ENCODE measurements around the gene C11orf54. TPM values are rescaled to one million over a fixed set of nuclear protein-coding genes. Genes with fewer than 3 reads are reported as not detected.

The C11orf54 gene
- total RNA-seq: 52.4 and 61.4 TPM in 2 replicates
- 14.0 TPM for polyA plus RNA-seq (2012)

GRCh38 chr11:93741094-93741881, at the start of gene C11orf54, which contains the start of gene TAF1D:
Gene C11orf54 (plus strand): TSS chr11:93741672. CDS start chr11:93747394, 5,722 bp downstream.
Gene TAF1D (minus strand): TSS chr11:93741495. CDS start chr11:93739304, 2,191 bp downstream.
- peak; percentile 99 for DNase-seq (ENCODE audit: low read depth)

- no peak for DNase-seq (ENCODE audit: low read depth)
Observed at GRCh38 chr11:93694109-93694508, 47.4 kb upstream of the C11orf54 start.

DNA sequence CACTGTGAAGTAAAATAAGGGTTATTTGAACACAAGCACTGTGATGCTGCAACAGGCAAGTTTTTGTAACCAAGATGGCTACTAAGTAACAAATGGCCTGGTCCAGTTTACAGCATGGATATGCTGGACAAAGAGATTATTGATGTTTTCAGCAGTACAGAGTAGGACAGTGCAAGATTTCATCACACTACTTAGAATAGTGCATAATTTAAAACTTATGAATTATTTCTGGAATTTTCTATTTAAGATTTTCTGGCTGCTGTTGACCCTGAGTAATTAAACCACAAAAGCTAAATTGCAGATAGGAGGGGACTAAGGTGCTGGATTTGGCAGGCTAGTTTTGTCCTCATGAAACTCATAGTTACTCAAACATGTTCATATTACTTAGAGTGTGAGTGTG, 46.9 kb upstream of the C11orf54 start:
- DNase-seq (ENCODE audit: low read depth): no peak

GRCh38 chr11:93697611-93698010, 43.9 kb upstream of the C11orf54 start:
- no peak for DNase-seq (ENCODE audit: low read depth)

DNA sequence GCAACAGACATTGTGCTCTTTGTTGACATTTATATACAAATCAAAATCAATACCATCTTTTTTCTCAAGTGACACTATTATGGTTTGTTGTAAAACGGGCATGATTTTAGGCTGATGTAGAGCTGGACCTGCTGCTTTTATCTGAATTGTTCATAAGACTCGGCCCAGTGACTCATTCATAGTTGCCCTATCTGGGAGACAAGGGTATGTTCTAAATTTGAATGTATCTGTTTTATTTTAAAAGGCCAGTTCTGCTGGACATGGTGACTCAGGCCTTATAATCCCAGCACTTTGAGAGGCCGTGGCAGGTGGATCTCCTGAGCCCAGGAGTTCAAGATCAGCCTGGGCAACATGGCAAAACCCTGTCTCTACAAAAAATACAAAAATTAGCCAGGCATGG, 40.6 kb upstream of the C11orf54 start:
- DNase-seq (ENCODE audit: low read depth): peak; percentile 75

DNA sequence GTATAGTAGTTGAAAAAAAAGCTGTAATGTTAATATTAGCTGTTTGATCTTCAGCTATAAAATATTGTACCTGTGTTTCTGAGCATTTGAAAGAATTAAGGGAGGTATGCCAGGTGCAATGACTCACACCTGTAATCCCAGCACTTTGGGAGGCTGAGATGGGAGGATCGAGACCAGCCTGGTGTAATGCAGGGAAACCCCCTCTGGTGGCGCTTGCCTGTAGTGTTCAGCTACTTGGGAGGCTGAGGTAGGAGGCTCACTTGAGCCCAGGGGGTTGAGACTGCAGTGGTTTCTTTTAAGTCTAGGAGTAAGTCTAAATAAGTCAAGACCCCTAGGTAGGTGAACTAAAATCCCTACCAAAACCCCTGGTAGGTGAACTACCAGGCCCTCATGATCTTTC, 37.2 kb upstream of the C11orf54 start:
- no peak for DNase-seq (ENCODE audit: low read depth)

DNA sequence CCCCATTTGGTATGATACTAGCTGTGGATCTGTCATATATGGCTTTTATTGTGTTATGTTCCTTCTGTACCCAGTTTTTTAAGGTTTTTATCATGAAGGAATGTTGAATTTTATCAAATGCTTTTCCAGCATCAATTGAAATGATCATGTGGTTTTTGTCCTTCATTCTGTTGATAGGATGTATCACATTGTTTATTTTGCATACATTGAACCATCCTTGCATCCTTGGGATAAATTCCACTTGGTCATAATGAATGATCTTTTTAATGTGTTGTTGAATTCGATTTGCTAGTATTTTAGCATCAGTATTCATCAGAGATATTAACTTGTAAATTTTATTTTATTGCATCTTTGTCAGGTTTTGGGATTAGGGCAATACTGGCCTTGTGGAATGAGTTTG, 31.2 kb upstream of the C11orf54 start:
- no peak for DNase-seq (ENCODE audit: low read depth)

DNA sequence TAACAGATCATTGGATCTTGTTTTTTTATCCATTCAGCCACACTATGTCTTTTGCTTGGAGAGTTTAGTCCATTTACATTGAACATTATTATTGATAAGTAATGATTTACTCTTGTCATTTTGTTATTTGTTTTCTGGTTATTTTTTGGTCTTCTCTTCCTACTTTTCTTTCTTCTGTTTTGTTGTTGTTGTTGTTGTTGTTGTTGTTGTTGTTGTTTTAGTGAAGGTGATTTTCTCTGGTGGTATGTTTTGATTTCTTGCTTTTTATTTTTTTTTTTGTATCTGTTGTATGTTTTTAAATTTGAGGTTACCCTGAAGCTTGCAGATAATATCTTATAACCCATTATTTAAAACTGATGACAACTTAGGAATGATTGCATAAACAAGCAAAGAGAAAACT, 28.8 kb upstream of the C11orf54 start:
- DNase-seq (ENCODE audit: low read depth): no peak

DNA sequence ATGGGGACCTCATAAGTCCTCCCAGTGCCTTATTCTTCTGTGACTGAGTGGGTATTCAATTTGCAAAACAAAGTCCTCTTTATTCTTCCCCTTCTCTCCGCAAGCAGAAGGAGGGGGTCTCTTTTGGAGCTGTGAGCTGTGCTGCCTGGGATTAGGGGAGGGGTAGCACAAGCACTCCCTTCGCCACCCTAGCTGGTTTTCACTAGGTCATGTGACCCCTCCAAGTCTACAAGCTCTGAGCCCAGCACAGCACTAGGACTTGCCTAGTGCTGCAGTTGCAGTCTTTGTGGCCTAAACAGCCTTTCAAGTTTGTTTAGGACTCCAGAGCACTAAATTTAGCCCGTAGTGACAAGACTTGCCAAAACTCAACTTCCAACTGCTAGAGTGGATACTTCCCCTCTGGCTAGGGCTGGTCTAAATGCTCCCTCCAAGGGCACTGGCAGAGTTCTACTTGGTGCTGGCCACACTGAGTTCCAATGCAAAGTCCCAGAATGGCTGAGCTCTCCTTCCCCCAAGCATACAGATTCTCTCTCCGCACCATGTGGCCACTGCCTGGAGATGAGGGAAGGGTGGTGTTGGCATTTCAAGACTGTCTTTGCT, 25.6 kb upstream of the C11orf54 start:
- DNase-seq (ENCODE audit: low read depth): peak; percentile 23

GRCh38 chr11:93717501-93717900, 24.0 kb upstream of the C11orf54 start:
- no peak for DNase-seq (ENCODE audit: low read depth)

DNA sequence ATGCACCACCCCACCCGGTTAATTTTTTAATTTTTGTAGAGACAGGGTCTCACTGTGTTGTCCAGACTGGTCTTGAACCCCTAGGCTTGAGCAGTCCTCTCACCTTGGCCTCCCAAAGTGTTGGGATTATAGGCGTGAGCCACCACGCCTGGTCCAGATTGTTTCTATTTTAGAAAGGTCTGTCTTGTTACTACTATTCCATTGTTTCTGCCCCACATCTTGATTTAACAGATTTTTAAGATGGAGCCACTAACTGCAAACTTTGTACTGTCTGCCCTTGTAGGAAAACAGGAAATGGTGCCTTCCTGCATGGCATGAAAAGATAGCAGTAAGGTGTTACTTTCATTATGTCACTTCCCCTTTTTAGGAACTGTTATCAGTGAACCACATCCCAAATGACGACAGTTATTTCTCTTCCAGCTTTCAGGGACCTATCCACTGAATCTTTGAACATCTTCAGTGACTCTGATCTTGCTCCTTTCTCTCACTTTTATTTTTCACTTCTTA, 23.4 kb upstream of the C11orf54 start:
- DNase-seq (ENCODE audit: low read depth): no peak

GRCh38 chr11:93719310-93719709, 22.2 kb upstream of the C11orf54 start:
- DNase-seq (ENCODE audit: low read depth): no peak

GRCh38 chr11:93720522-93720921, 20.9 kb upstream of the C11orf54 start:
- DNase-seq (ENCODE audit: low read depth): no peak

GRCh38 chr11:93724089-93724488, 17.4 kb upstream of the C11orf54 start:
- no peak for DNase-seq (ENCODE audit: low read depth)

- DNase-seq (ENCODE audit: low read depth): no peak
Observed at GRCh38 chr11:93727985-93728791, 13.3 kb upstream of the C11orf54 start.

GRCh38 chr11:93728792-93729128, 12.7 kb upstream of the C11orf54 start:
- DNase-seq (ENCODE audit: low read depth): no peak

DNA sequence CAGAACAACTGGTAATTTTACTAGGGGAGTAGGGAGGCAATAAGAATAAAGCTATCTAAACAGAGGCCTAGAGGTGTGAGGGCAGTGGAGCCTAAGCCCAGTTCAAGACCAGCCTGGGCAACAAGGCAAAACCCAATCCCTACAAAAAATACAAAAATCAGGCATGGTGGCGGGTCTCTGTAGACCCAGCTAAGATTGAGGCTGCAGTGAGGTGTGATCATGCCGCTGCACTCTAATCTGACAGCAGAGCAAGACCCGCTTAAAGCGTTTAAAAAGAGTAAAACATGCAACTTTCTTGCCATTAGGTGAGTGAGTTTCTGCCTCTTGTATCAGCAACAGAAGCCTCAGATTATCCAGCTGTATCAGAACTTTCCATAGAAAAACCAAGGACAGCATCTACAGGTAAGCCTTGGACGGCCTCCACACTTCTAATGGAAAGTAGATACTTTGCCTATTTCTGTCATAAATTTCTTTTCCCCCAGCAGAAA, 12.3 kb upstream of the C11orf54 start:
- DNase-seq (ENCODE audit: low read depth): no peak

GRCh38 chr11:93730108-93731107, 11.1 kb upstream of the C11orf54 start:
- DNase-seq (ENCODE audit: low read depth): no peak

- no peak for DNase-seq (ENCODE audit: low read depth)
Observed at GRCh38 chr11:93732237-93732892, 9.1 kb upstream of the C11orf54 start.

- DNase-seq (ENCODE audit: low read depth): peak; percentile 32
Observed at GRCh38 chr11:93733474-93733873, 8.0 kb upstream of the C11orf54 start.
